Tibial artery (tissue), 4 donors: Measurements from ENCODE around the gene SIL1.
A peak's percentile ranks its signal among the peaks of the same experiment; 100 is the strongest.
"Not testable (repeated sequence)": the region's sequence is repeated elsewhere in the genome, so short reads cannot be mapped to it uniquely, and the experiment has no call there.

Experiments
- DNase-seq, 2 donors: peaks; one replicate each; pipeline ENCODE4 v3.0.0-alpha.2; 2019
- H3K27ac ChIP-seq, 2 donors: fragments of 200-600 bp; sonication (generic) in 1 of 2; 1 replicate in 1 of 2; 2 replicates in 1 of 2; pipeline ENCODE4 v1.5.1; 2018 to 2019; ENCODE audit warnings: mild to moderate bottlenecking in 1 of 2
- H3K27me3 ChIP-seq, 2 donors: fragments of 200-600 bp; sonication (generic) in 1 of 2; one replicate each; pipeline versions ENCODE4 v1.5.1 to v1.6.0; 2016 to 2019
- H3K36me3 ChIP-seq, 3 donors: fragments of 200-600 bp; sonication (generic) in 2 of 3; one replicate each; pipeline ENCODE4 v1.5.1; 2016 to 2019; ENCODE audit warnings: mild to moderate bottlenecking in 2 of 3
- H3K4me1 ChIP-seq, 4 donors: fragments of 200-600 bp; sonication (generic) in 2 of 4; 1 replicate in 3 of 4; 2 replicates in 1 of 4; pipeline ENCODE4 v1.5.1; 2016 to 2019
- H3K4me3 ChIP-seq, 2 donors: fragments of 200-600 bp; sonication (generic) in 1 of 2; 1 replicate in 1 of 2; 2 replicates in 1 of 2; pipeline ENCODE4 v1.5.1; 2018 to 2019; ENCODE audit warnings: mild to moderate bottlenecking in 2 of 2
- H3K9me3 ChIP-seq, 3 donors: fragments of 200-600 bp; sonication (generic) in 1 of 3; one replicate each; pipeline ENCODE4 v1.5.1; 2016 to 2019
- intact Hi-C: fragments of 100-400 bp; cut with DNase I; formaldehyde crosslinking; loops from one replicate; pipeline ENCODE4 v1.15.0; 2023; ENCODE audit warnings: low total_unique reads
- TF ChIP-seq, protein P1 (sequence below), 2 experiments: fragments of 200-600 bp in 1 of 2; fragments of 450-650 bp in 1 of 2; IDR thresholded peaks; one replicate each; pipeline ENCODE4 v1.5.1; 2017 to 2019; ENCODE audit warnings: antibody characterized with exemption in 2 of 2, mild to moderate bottlenecking in 1 of 2, moderate library complexity in 1 of 2

The SIL1 gene

DNA sequence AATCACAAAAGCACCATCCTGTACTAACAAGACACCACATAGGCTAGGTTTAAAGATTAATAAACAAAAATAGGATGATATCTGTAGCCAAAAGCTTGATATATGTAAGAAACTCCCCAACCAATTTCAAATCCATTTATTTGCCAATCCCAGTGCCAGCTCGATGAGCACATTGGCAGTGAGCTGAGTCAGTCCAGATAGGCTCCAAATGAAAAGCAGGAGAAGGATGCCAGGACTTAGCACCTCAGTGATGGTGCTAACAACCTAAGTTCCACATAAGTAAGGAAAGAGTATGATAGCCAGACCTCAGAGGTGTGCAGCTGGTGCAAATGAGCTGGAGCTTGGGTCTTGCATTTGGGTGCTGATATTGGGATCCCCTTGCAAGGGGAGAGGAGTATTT is 158.1 kb downstream of the SIL1 start:
- TF ChIP-seq, protein P1, sequence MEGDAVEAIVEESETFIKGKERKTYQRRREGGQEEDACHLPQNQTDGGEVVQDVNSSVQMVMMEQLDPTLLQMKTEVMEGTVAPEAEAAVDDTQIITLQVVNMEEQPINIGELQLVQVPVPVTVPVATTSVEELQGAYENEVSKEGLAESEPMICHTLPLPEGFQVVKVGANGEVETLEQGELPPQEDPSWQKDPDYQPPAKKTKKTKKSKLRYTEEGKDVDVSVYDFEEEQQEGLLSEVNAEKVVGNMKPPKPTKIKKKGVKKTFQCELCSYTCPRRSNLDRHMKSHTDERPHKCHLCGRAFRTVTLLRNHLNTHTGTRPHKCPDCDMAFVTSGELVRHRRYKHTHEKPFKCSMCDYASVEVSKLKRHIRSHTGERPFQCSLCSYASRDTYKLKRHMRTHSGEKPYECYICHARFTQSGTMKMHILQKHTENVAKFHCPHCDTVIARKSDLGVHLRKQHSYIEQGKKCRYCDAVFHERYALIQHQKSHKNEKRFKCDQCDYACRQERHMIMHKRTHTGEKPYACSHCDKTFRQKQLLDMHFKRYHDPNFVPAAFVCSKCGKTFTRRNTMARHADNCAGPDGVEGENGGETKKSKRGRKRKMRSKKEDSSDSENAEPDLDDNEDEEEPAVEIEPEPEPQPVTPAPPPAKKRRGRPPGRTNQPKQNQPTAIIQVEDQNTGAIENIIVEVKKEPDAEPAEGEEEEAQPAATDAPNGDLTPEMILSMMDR (IDR thresholded peaks at IDR 0.05), result no peak
- H3K9me3 ChIP-seq, result no peaks in the 10 kb centered on the region
- DNase-seq, result no peak
- H3K36me3 ChIP-seq, result peaks cover 0 to 3% (median 0%) of the 10 kb centered on the region in 3 donors
- no peaks in the 10 kb centered on the region for H3K4me1 ChIP-seq
- H3K27ac ChIP-seq, result no peak overlapping the region
- H3K4me3 ChIP-seq, result no peak overlapping the region
- no peaks in the 10 kb centered on the region for H3K27me3 ChIP-seq
- intact Hi-C loops, result no loop called here

DNA sequence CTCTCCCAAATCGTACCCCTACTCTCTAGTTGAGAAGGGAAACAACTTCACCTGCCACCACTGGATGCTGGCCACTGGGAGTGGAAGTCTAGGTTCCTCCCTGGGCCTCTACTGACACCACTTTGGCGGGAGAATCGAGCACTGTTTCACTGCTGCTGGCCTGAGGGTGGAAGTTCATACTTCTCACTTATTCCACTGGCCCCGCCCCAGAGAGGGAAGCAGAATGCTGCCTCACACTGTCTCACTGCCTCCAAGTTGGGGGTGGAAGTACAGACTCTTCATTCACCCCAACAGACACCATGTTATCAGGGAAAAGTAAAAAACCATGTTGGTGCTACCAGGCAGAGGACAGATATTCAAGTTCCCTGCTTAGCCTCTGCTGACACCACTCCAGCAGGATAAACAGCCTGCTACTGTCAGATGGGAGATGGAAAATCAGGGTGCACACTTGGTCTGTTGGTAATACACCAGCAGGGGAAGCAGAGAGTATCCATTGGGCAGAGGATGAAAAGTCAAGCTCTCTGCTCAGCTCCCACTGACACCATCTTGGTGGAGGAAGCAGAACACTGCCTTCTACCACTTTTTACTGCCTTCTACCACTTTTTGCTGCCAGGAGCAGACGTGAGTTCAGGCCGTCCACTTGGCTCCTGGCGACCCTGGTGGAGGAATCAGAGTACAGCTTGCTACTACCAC is 159.4 kb downstream of the SIL1 start:
- TF ChIP-seq, protein P1 (IDR thresholded peaks at IDR 0.05), result no peak
- no peak for DNase-seq
- intact Hi-C loops, result no loop called here
- no peaks in the 10 kb centered on the region for H3K9me3 ChIP-seq
- no peak overlapping the region for H3K27ac ChIP-seq
- H3K27me3 ChIP-seq, result no peaks in the 10 kb centered on the region
- H3K4me3 ChIP-seq, result no peak overlapping the region
- H3K4me1 ChIP-seq, result no peaks in the 10 kb centered on the region
- H3K36me3 ChIP-seq, result peaks cover 0 to 3% (median 0%) of the 10 kb centered on the region in 3 donors

DNA sequence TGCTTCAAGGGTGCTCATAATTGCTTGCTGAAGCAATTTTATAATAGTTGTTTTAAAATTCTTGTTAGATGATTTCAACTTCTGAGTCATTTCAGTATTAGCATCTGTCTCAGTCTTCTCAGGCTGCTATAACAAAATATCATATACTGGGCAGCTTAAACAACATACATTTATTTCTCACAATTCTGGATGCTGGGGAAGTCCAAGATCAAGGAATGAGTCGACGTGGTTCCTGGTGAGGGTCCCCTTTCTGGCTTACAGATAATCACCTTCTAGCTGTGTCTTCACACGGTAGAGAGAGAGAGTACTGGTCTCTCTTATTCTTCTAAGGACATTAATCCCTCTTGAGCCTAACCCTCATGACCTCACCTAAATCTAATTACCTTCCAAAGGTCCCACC is 160.4 kb downstream of the SIL1 start:
- TF ChIP-seq, protein P1 (IDR thresholded peaks at IDR 0.05), result no peak
- Histone ChIP-seq H3K4me1 (no peaks in the 10 kb centered on the region), H3K27me3 (no peaks in the 10 kb centered on the region), H3K9me3 (no peaks in the 10 kb centered on the region), H3K4me3 (no peak overlapping the region), H3K36me3 (peaks cover 0 to 3% (median 0%) of the 10 kb centered on the region in 3 donors), H3K27ac (no peak overlapping the region)
- intact Hi-C loops, result no loop called here
- no peak for DNase-seq

DNA sequence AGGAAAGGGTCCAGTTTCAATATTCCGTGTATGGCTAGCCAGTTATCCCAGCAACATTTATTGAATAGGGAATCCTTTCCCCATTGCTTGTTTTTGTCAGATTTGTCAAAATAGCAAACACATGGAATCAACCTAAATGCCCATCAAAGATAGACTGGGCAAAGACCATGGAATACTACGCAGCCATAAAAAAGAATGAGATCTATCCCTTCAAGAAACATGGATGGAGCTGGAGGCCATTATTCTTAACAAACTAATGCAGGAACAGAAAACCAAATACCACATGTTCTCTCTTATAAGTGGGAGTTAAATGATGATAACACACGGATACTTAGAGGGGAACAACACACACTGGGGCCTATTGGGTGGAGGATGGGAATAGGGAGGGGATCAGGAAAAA is 161.8 kb downstream of the SIL1 start:
- H3K9me3 ChIP-seq, H3K4me1 ChIP-seq, H3K36me3 ChIP-seq, H3K4me3 ChIP-seq, DNase-seq, intact Hi-C loops, H3K27ac ChIP-seq, H3K27me3 ChIP-seq: not testable (repeated sequence)

DNA sequence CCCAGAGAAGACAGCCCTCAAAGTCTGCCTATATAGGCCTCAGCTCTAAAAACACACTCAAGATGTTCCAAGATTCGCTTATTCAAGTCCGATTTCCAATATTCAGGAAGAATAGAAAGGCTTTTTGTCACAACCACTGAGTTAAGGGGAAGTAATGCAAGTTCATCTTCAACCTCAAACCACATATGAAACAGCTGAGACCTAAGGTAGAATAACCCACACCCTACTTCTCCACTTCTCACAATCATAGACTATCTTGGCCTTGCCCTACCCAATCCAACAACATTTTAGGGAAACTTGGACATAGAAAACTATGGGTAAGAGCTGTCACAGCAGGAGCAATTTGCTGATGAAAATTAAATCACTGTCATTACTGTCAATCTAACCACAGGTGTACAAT is 171.0 kb downstream of the SIL1 start:
- Histone ChIP-seq H3K27ac (peak overlapping the region in 1 of 2 donors; percentile 46), H3K9me3 (no peaks in the 10 kb centered on the region), H3K36me3 (no peaks in the 10 kb centered on the region), H3K27me3 (no peaks in the 10 kb centered on the region), H3K4me3 (no peak overlapping the region), H3K4me1 (peaks cover 0 to 32% (median 12%) of the 10 kb centered on the region in 4 donors)
- DNase-seq, result no peak
- TF ChIP-seq, protein P1 (IDR thresholded peaks at IDR 0.05), result no peak
- intact Hi-C loops, result no loop called here

DNA sequence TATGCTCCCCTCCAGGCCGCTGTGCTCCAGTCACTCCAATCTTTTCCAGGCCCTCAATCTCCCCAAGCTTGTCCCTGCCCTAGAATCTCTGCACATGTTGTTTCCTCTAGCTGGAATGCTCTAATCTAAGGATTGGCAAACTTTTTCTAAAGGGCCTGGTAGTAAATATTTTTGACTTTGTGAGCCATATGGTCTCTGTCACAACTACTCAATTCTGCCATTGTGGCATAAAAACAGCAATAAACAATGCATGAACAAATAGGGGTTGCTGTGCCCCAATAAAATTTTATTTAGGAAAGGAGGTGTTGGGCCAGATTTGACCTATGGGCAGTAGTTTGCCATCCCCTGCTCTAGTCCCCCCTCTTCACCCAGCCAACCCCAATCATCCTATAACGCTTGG is 172.5 kb downstream of the SIL1 start:
- no peak for DNase-seq
- intact Hi-C loops, result no loop called here
- TF ChIP-seq, protein P1 (IDR thresholded peaks at IDR 0.05), result no peak

More for the DNA sequence above, 172.5 kb downstream of the SIL1 start:
- H3K36me3 ChIP-seq, result peaks cover 0 to 6% (median 0%) of the 10 kb centered on the region in 3 donors
- no peak overlapping the region for H3K27ac ChIP-seq
- H3K27me3 ChIP-seq, result no peaks in the 10 kb centered on the region
- no peak overlapping the region for H3K4me3 ChIP-seq
- H3K4me1 ChIP-seq, result peaks cover 0 to 36% (median 15%) of the 10 kb centered on the region in 4 donors
- H3K9me3 ChIP-seq, result no peaks in the 10 kb centered on the region
